Keratinocyte (primary cell): ENCODE data around the gene CNPY2.
"Not testable (repeated sequence)": the region's sequence is repeated elsewhere in the genome, so short reads cannot be mapped to it uniquely, and the experiment has no call there.

ENCODE experiments used
- EZH2 ChIP-seq: IDR thresholded peaks from one replicate; pipeline ENCODE4 v1.6.1; 2012; ENCODE audit warnings: inconsistent platforms, mild to moderate bottlenecking, low read length, moderate library complexity
- TF ChIP-seq, protein P1 (sequence below), 3 experiments: IDR thresholded peaks in 1 of 3; conservative IDR thresholded peaks in 1 of 3; optimal IDR thresholded peaks in 1 of 3; 2 replicates in 2 of 3; 3 replicates in 1 of 3; pipeline versions ENCODE3 to v1.5.1; 2011; ENCODE audit warnings: low read length in 3 of 3, mild to moderate bottlenecking in 3 of 3, moderate library complexity in 2 of 3, control low read depth in 1 of 3, inconsistent platforms in 1 of 3; ENCODE audit not compliant: insufficient read depth in 2 of 3; ENCODE audit errors: extremely low read depth in 1 of 3

DNA sequence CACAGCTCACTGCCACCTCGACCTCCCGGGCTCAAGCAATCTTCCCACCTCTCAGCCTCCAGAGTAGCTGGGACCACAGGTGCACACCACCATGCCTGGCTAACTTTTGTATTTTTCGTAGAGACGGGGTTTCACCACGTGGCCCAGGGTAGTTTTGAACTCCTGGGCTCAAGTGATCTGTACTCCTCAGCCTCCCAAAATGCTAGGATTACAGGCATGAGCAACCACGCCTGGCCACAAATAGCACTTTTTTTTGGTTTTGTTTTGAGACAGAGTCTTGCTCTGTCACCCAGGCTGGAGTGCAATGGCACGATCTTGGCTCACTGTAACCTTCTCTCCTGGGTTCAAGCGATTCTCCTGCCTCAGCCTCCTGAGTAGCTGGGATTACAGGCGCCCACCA is 31.5 kb upstream of the CNPY2 start:
- TF ChIP-seq, protein P1, sequence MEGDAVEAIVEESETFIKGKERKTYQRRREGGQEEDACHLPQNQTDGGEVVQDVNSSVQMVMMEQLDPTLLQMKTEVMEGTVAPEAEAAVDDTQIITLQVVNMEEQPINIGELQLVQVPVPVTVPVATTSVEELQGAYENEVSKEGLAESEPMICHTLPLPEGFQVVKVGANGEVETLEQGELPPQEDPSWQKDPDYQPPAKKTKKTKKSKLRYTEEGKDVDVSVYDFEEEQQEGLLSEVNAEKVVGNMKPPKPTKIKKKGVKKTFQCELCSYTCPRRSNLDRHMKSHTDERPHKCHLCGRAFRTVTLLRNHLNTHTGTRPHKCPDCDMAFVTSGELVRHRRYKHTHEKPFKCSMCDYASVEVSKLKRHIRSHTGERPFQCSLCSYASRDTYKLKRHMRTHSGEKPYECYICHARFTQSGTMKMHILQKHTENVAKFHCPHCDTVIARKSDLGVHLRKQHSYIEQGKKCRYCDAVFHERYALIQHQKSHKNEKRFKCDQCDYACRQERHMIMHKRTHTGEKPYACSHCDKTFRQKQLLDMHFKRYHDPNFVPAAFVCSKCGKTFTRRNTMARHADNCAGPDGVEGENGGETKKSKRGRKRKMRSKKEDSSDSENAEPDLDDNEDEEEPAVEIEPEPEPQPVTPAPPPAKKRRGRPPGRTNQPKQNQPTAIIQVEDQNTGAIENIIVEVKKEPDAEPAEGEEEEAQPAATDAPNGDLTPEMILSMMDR (optimal IDR thresholded peaks at IDR 0.05 in 1 of 3, IDR thresholded peaks at IDR 0.05 in 1 of 3, conservative IDR thresholded peaks at IDR 0.05 in 1 of 3; ENCODE audit: extremely low read depth in 1 of 3, insufficient read depth in 2 of 3, low read length in 3 of 3): not testable (repeated sequence)
- not testable (repeated sequence) for TF ChIP-seq EZH2
